Renal cortex interstitium (tissue), 15 donors: ENCODE data around the gene RBBP4. TPM values are rescaled to one million over a fixed set of nuclear protein-coding genes. Genes with fewer than 3 reads are reported as not detected.

Experiments
- DNase-seq, 11 donors: peaks; one replicate each; pipeline ENCODE4 v3.0.0-alpha.2; 2013; ENCODE audit warnings: low read depth in 9 of 11, low spot score in 4 of 11; ENCODE audit errors: extremely low read depth in 1 of 11
- long read RNA-seq, 16 experiments: transcript quantifications; one replicate each; lab custom pipeline, GENCODE V29; 2026
- polyA plus RNA-seq, 3 donors: library from polyadenylated mRNA; unstranded; fragments of 120-200 nt; gene quantifications; one replicate each; pipeline ENCODE4 v1.2.1, GENCODE V29; 2013; ENCODE audit not compliant: insufficient read length in 3 of 3

RBBP4 gene
- 100 to 1,000 TPM; 290 to 367 (median 336) TPM for polyA plus RNA-seq
- long read RNA-seq, donor 1, full-length matches to known transcripts: 75 of 197 reads
- long read RNA-seq, donor 1, partial matches to known transcripts: 122 of 197 reads
- long read RNA-seq, donor 1, other reads (novel, unspliced or antisense): 0 of 197 reads
- long read RNA-seq, donor 2, full-length matches to known transcripts: 59 of 68 reads
- long read RNA-seq, donor 2, partial matches to known transcripts: 9 of 68 reads
- long read RNA-seq, donor 2, other reads (novel, unspliced or antisense): 0 of 68 reads
- long read RNA-seq, donor 3, full-length matches to known transcripts: 86 of 105 reads
- long read RNA-seq, donor 3, partial matches to known transcripts: 19 of 105 reads
- long read RNA-seq, donor 3, other reads (novel, unspliced or antisense): 0 of 105 reads
- long read RNA-seq, donor 4, full-length matches to known transcripts: 46 of 46 reads
- long read RNA-seq, donor 4, partial matches to known transcripts: 0 of 46 reads
- long read RNA-seq, donor 4, other reads (novel, unspliced or antisense): 0 of 46 reads
- long read RNA-seq, donor 5: 0 reads
- long read RNA-seq, donor 6, full-length matches to known transcripts: 71 of 107 reads
- long read RNA-seq, donor 6, partial matches to known transcripts: 36 of 107 reads
- long read RNA-seq, donor 6, other reads (novel, unspliced or antisense): 0 of 107 reads
- long read RNA-seq, donor 7, full-length matches to known transcripts: 64 of 81 reads
- long read RNA-seq, donor 7, partial matches to known transcripts: 17 of 81 reads
- long read RNA-seq, donor 7, other reads (novel, unspliced or antisense): 0 of 81 reads
- long read RNA-seq, donor 8, full-length matches to known transcripts: 116 of 128 reads
- long read RNA-seq, donor 8, partial matches to known transcripts: 12 of 128 reads
- long read RNA-seq, donor 8, other reads (novel, unspliced or antisense): 0 of 128 reads
- long read RNA-seq, donor 9, full-length matches to known transcripts: 69 of 82 reads
- long read RNA-seq, donor 9, partial matches to known transcripts: 13 of 82 reads
- long read RNA-seq, donor 9, other reads (novel, unspliced or antisense): 0 of 82 reads
- long read RNA-seq, donor 10, full-length matches to known transcripts: 62 of 82 reads
- long read RNA-seq, donor 10, partial matches to known transcripts: 20 of 82 reads
- long read RNA-seq, donor 10, other reads (novel, unspliced or antisense): 0 of 82 reads
- long read RNA-seq, donor 11, full-length matches to known transcripts: 71 of 77 reads
- long read RNA-seq, donor 11, partial matches to known transcripts: 6 of 77 reads
- long read RNA-seq, donor 11, other reads (novel, unspliced or antisense): 0 of 77 reads
- long read RNA-seq, donor 12, full-length matches to known transcripts: 23 of 23 reads
- long read RNA-seq, donor 12, partial matches to known transcripts: 0 of 23 reads
- long read RNA-seq, donor 12, other reads (novel, unspliced or antisense): 0 of 23 reads
- long read RNA-seq, donor 13, full-length matches to known transcripts: 171 of 207 reads
- long read RNA-seq, donor 13, partial matches to known transcripts: 31 of 207 reads
- long read RNA-seq, donor 13, other reads (novel, unspliced or antisense): 5 of 207 reads
- long read RNA-seq, donor 14, full-length matches to known transcripts: 52 of 265 reads
- long read RNA-seq, donor 14, partial matches to known transcripts: 213 of 265 reads
- long read RNA-seq, donor 14, other reads (novel, unspliced or antisense): 0 of 265 reads
- long read RNA-seq, donor 15, full-length matches to known transcripts: 30 of 30 reads
- long read RNA-seq, donor 15, partial matches to known transcripts: 0 of 30 reads
- long read RNA-seq, donor 15, other reads (novel, unspliced or antisense): 0 of 30 reads
- long read RNA-seq, donor 16, full-length matches to known transcripts: 170 of 216 reads
- long read RNA-seq, donor 16, partial matches to known transcripts: 46 of 216 reads
- long read RNA-seq, donor 16, other reads (novel, unspliced or antisense): 0 of 216 reads

GRCh38 chr1:32650752-32651460 is at the start of gene RBBP4:
Gene RBBP4 (plus strand): TSS chr1:32651208. CDS start chr1:32651307, 99 bp downstream.
- DNase-seq: peak; percentile 93 to 99 (median 96)

GRCh38 chr1:32605711-32606424 is 45.1 kb upstream of the RBBP4 start:
- no peak for DNase-seq

GRCh38 chr1:32606565-32607371 is 44.2 kb upstream of the RBBP4 start:
- DNase-seq: no peak

- DNase-seq: no peak
These were observed 41.8 kb upstream of the RBBP4 start for GRCh38 chr1:32609180-32609579.

- no peak for DNase-seq
These were observed 39.2 kb upstream of the RBBP4 start for GRCh38 chr1:32611859-32612188.

GRCh38 chr1:32612189-32612881 is 38.7 kb upstream of the RBBP4 start:
- peak in 10 of 11 donors; percentile 15 to 59 (median 38) for DNase-seq

- no peak for DNase-seq
These were observed 37.5 kb upstream of the RBBP4 start for GRCh38 chr1:32613472-32613871.

- no peak for DNase-seq
These were observed 32.3 kb upstream of the RBBP4 start for GRCh38 chr1:32618673-32619221.

- peak in 3 of 11 donors; percentile 1 to 9 (median 6) for DNase-seq
These were observed 31.1 kb upstream of the RBBP4 start for GRCh38 chr1:32619701-32620485.

- DNase-seq: no peak
These were observed 28.8 kb upstream of the RBBP4 start for GRCh38 chr1:32622205-32622604.

GRCh38 chr1:32622806-32623681 is 28.0 kb upstream of the RBBP4 start:
- DNase-seq: no peak

GRCh38 chr1:32623775-32624174 is 27.2 kb upstream of the RBBP4 start:
- no peak for DNase-seq

- no peak for DNase-seq
These were observed 24.8 kb upstream of the RBBP4 start for GRCh38 chr1:32626176-32626575.
